GM21529 (cell line): ENCODE results near the gene NLE1.
A peak's percentile ranks its signal among the peaks of the same experiment; 100 is the strongest.

Experiments
- ATAC-seq: cut with Tn5 transposase; IDR thresholded peaks from one replicate; pipeline ENCODE4 v1.9.1; 2021; ENCODE audit not compliant: unreplicated experiment

Gene NLE1

GRCh38 chr17:35088356-35088880, 53.7 kb downstream of the NLE1 start:
- no peak for ATAC-seq

- ATAC-seq, result no peak
Observed at GRCh38 chr17:35087731-35088355, 54.3 kb downstream of the NLE1 start.

- ATAC-seq, result no peak
Observed at GRCh38 chr17:35086931-35087573, 55.1 kb downstream of the NLE1 start.

- ATAC-seq, result no peak
Observed at GRCh38 chr17:35086164-35086563, 55.9 kb downstream of the NLE1 start.

GRCh38 chr17:35084987-35085386, 57.1 kb downstream of the NLE1 start:
- no peak for ATAC-seq

- no peak for ATAC-seq
Observed at GRCh38 chr17:35083071-35083470, 59.0 kb downstream of the NLE1 start.

- ATAC-seq, result no peak
Observed at GRCh38 chr17:35082073-35082657, 59.9 kb downstream of the NLE1 start.

- no peak for ATAC-seq
Observed at GRCh38 chr17:35081638-35082037, 60.5 kb downstream of the NLE1 start.

- ATAC-seq, result peak; percentile 73
Observed at GRCh38 chr17:35080536-35080935, 61.6 kb downstream of the NLE1 start.

- no peak for ATAC-seq
Observed at GRCh38 chr17:35079547-35080423, 62.3 kb downstream of the NLE1 start.
